Stimulated activated CD8-positive, alpha-beta memory T cell treated with anti-CD3 and anti-CD28 coated beads, Interleukin-15, amount 100 ng/mL, for 4 hours (primary cell): ENCODE data around the gene ACOT9.
A peak's percentile ranks its signal among the peaks of the same experiment; 100 is the strongest.
"Not testable (repeated sequence)": the region's sequence is repeated elsewhere in the genome, so short reads cannot be mapped to it uniquely, and the experiment has no call there.

Experiments used
- DNase-seq, 2 donors: peaks; one replicate each; pipeline ENCODE4 v3.0.0-alpha.2; 2020; ENCODE audit warnings: low read depth in 2 of 2

ACOT9 gene

GRCh38 chrX:23765868-23766267, 22.8 kb upstream of the ACOT9 start:
- DNase-seq, result no peak

- no peak for DNase-seq
Observed at GRCh38 chrX:23765449-23765848, 22.4 kb upstream of the ACOT9 start.

- no peak for DNase-seq
Observed at GRCh38 chrX:23764188-23764984, 21.3 kb upstream of the ACOT9 start.

- DNase-seq, result no peak
Observed at GRCh38 chrX:23759821-23760220, 16.7 kb upstream of the ACOT9 start.

GRCh38 chrX:23756165-23756564, 13.1 kb upstream of the ACOT9 start:
- peak; percentile 17 to 36 for DNase-seq

GRCh38 chrX:23754664-23755063, 11.6 kb upstream of the ACOT9 start:
- DNase-seq, result no peak

- DNase-seq, result no peak
Observed at GRCh38 chrX:23752740-23753415, 9.8 kb upstream of the ACOT9 start.

GRCh38 chrX:23749576-23749975, 6.5 kb upstream of the ACOT9 start:
- no peak for DNase-seq

- DNase-seq, result no peak
Observed at GRCh38 chrX:23749129-23749528, 6.1 kb upstream of the ACOT9 start.

GRCh38 chrX:23745786-23746185, 2.7 kb upstream of the ACOT9 start:
- DNase-seq, result no peak

GRCh38 chrX:23743623-23743971, 521 bp upstream of the ACOT9 start:
- not testable (repeated sequence) for DNase-seq

GRCh38 chrX:23742174-23742696, 841 bp downstream of the ACOT9 start:
- DNase-seq, result no peak

GRCh38 chrX:23737413-23737812, 5.7 kb downstream of the ACOT9 start:
- DNase-seq, result no peak

GRCh38 chrX:23736030-23736429, 7.0 kb downstream of the ACOT9 start:
- no peak for DNase-seq

GRCh38 chrX:23732704-23733103, 10.4 kb downstream of the ACOT9 start:
- no peak for DNase-seq

- DNase-seq, result no peak
Observed at GRCh38 chrX:23731951-23732350, 11.1 kb downstream of the ACOT9 start.

GRCh38 chrX:23729214-23729613, 13.9 kb downstream of the ACOT9 start:
- no peak for DNase-seq

GRCh38 chrX:23727206-23727605, 15.9 kb downstream of the ACOT9 start:
- DNase-seq, result no peak

GRCh38 chrX:23726191-23726590, 16.9 kb downstream of the ACOT9 start:
- DNase-seq, result no peak

GRCh38 chrX:23720117-23720677, 22.9 kb downstream of the ACOT9 start:
- DNase-seq, result no peak

- no peak for DNase-seq
Observed at GRCh38 chrX:23705235-23705634, 37.8 kb downstream of the ACOT9 start.

GRCh38 chrX:23704673-23705206, 38.3 kb downstream of the ACOT9 start:
- no peak for DNase-seq
